G401.6 (cell line): ENCODE measurements around the gene PDE9A.

ENCODE experiments used
- FAIRE-seq: peaks from 2 replicates; lab custom pipeline; 2012; peaks lifted over from hg19 to GRCh38; lab: Jason Lieb, UNC

The PDE9A gene

GRCh38 chr21:42644223-42645208 is 8.9 kb upstream of the PDE9A start:
- no peak for FAIRE-seq

GRCh38 chr21:42645211-42646075 is 8.0 kb upstream of the PDE9A start:
- no peak for FAIRE-seq

GRCh38 chr21:42646076-42646825 is 7.2 kb upstream of the PDE9A start:
- no peak for FAIRE-seq

- FAIRE-seq = no peak
Observed at GRCh38 chr21:42646836-42647235, 6.6 kb upstream of the PDE9A start.

GRCh38 chr21:42648606-42649005 is 4.8 kb upstream of the PDE9A start:
- FAIRE-seq = no peak

- FAIRE-seq = no peak
Observed at GRCh38 chr21:42649122-42650032, 4.0 kb upstream of the PDE9A start.

GRCh38 chr21:42650033-42650370 is 3.4 kb upstream of the PDE9A start:
- no peak for FAIRE-seq

- FAIRE-seq = no peak
Observed at GRCh38 chr21:42650441-42651421, 2.7 kb upstream of the PDE9A start.

GRCh38 chr21:42651515-42652401 is 1.7 kb upstream of the PDE9A start:
- FAIRE-seq = no peak

GRCh38 chr21:42652527-42653230 is 742 bp upstream of the PDE9A start:
- no peak for FAIRE-seq

GRCh38 chr21:42654179-42654912 is 925 bp downstream of the PDE9A start:
- FAIRE-seq = no peak

- FAIRE-seq = no peak
Observed at GRCh38 chr21:42654913-42655795, 1.7 kb downstream of the PDE9A start.

GRCh38 chr21:42655796-42656770 is 2.7 kb downstream of the PDE9A start:
- no peak for FAIRE-seq

- no peak for FAIRE-seq
Observed at GRCh38 chr21:42656872-42657271, 3.5 kb downstream of the PDE9A start.

- no peak for FAIRE-seq
Observed at GRCh38 chr21:42657676-42658319, 4.4 kb downstream of the PDE9A start.
